GM19035 (cell line): ENCODE data around the gene SLC7A14.
"Not testable (repeated sequence)": the region's sequence is repeated elsewhere in the genome, so short reads cannot be mapped to it uniquely, and the experiment has no call there.

Experiments
- ATAC-seq: cut with Tn5 transposase; IDR thresholded peaks from one replicate; pipeline ENCODE4 v1.9.1; 2021; ENCODE audit not compliant: unreplicated experiment

The SLC7A14 gene

DNA sequence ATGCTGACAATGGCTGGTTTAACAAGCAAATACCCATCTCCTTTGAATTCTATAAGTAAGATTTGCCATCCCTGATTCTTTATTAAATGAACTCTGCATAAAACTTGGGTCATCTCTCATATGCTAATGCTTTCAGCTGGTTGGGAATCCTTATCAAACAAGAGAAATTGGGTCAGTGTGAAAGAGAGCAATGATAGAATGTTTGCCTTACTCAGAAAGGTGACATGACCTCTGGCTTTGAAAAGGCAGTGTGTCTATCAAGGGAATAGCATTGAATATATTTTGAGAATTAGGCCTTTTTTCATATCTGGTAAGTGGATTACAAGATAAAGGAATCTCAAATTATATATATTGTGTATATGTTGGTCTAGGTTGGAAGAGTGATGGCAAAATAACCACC, 8.7 kb upstream of the SLC7A14 start:
- no peak for ATAC-seq

DNA sequence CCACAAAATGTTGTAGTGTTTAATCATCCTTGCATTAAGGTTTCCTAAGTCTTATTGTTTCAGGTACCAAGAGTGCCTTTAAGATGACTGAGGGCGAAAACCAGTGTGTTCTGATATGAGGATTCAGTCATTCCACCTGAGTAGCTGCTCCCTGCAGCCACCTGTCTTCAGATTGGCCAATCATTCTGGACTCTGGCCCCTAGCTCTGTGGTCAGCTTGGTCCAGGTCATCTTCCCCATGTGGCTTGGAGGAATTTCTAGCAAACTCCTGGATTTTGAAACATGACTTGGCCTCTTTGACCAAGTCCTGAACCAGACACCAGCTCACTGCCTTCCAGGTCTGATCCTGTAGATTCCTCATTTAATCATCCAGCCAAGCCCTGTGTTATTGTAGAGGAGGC, 7.8 kb upstream of the SLC7A14 start:
- no peak for ATAC-seq

DNA sequence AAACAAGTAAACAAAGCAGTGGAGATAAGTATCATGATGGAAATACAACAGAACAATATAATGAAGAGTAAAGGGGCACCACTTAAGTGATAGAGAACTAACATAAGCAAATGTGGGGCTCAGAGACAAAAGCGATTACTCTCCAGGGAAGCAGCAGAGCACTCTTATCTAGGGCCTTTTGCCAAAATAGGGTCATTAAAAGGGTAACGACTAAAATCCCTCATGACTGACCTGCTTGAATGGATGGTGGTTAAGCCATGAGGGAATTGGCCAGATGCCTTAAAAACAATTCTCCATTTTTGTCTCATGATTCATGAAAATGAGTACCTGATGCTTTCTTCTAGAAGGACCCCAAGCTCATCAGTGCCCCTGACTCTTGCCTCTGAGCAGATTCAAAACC, 3.2 kb upstream of the SLC7A14 start:
- ATAC-seq = no peak

- ATAC-seq = no peak
Observed at GRCh38 chr3:170585008-170585936, 603 bp downstream of the SLC7A14 start.

DNA sequence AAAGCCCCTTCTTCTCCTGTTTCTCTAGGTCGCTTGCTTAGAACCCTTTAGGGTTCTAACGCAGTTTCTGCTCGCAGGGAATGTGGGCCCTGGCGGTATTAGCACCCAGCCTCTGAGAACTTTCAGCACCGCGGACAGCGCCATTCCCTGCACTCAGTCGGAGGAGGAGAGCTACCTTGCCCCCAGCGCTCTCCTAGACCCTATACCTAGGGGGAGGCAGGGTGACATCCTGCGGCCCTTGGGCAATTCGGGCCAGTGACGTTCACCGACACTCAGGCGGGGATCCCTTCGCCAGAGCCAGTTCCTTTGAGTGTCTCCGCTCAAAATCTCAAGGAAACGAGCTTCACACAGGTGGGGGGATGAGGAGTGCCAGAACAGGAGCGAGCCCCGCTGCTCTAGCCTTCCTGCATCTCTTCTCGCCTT, 1.3 kb downstream of the SLC7A14 start:
- ATAC-seq = no peak

- no peak for ATAC-seq
Observed at GRCh38 chr3:170579646-170580045, 6.2 kb downstream of the SLC7A14 start.

- ATAC-seq = peak; percentile 99
Observed at GRCh38 chr3:170572665-170573253, 13.1 kb downstream of the SLC7A14 start.

GRCh38 chr3:170567598-170567997, 18.3 kb downstream of the SLC7A14 start:
- not testable (repeated sequence) for ATAC-seq

DNA sequence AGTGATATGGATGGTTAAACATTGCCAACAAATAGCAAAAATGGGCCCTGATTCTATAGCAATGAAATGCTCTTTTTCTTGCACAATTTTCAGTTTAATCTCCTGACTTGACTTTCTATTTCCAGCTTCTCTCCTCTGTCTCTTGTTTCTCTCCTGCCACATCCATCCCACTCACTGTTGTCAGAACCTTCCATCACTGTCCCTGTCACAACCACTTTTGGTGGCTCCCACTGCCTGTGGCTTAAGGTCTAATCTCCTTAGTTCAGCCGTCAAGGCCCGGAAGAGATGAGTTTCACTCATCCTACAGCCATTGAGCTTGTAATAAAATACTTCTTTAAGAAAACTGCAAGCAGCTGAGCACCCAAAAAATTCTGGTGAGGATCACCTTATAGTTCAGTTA, 19.5 kb downstream of the SLC7A14 start:
- ATAC-seq = no peak

- no peak for ATAC-seq
Observed at GRCh38 chr3:170565495-170565894, 20.4 kb downstream of the SLC7A14 start.

- peak; percentile 48 for ATAC-seq
Observed at GRCh38 chr3:170564664-170565063, 21.2 kb downstream of the SLC7A14 start.

GRCh38 chr3:170563712-170564423, 22.0 kb downstream of the SLC7A14 start:
- ATAC-seq = peak; percentile 85

- no peak for ATAC-seq
Observed at GRCh38 chr3:170562080-170562479, 23.8 kb downstream of the SLC7A14 start.

GRCh38 chr3:170560717-170561382, 25.0 kb downstream of the SLC7A14 start:
- no peak for ATAC-seq

DNA sequence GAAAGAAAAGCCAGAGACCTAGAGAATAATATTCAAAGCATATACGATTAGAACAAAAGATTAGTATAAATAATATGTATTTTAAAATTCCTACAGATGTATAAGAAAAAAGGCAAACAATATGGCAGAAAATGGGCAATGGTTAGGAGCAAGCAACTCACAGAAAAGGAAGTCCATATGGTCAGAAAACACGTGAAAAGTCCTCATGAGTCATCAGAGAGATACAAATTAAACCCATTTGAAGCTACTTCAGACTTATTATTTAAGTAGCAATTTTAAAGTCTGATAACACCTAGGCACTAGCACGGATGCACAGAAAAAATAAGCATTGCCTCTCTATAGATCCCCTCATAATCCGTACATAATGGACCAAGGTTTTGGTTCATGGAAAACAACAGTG, 25.6 kb downstream of the SLC7A14 start:
- ATAC-seq = no peak

- ATAC-seq = no peak
Observed at GRCh38 chr3:170558427-170558826, 27.4 kb downstream of the SLC7A14 start.

- no peak for ATAC-seq
Observed at GRCh38 chr3:170555329-170555728, 30.5 kb downstream of the SLC7A14 start.

DNA sequence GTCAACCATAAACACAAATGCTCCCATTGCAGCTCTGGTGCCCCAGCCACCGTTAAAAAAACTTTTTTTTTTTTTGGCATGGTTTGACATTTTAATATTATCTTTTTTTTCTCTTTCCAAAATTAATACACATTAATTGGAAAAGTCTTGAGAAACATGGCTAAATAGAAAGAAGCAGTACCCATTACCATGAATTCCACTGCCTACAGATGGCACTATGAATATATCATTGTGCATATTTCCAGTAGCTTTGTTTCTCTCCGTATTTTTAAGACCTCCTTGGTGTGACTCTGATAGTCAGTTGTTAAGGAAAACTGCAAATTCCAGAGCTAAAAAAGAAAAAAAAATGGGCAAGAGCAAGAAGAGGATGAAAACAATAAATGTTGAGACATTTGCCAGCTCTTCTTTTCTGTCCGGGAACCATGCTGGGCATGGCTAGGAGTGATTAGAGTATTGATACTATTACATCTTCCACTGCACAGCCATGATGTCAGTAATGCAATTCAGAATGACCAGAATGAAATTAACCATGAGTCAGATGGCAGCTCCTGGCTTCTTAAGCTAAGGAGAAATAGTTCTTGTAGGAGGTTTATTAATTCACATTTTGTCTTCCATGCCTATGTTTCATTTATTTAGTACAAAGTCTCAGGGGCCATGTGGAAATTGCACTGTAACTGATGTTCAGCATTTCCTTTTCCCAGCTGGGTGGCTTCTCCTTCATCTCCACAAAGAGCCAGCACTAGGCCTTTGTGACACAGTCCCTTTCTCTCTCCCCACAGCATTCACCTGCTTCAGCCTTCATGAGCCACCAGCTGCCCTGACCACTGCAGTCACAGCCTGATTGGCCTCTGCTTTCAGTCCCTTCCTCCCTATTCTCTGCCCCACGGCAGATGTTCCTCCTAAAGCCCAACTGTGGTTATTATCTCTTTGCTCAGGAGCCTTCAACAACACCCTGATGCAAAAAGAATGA, 31.8 kb downstream of the SLC7A14 start:
- no peak for ATAC-seq

- no peak for ATAC-seq
Observed at GRCh38 chr3:170551252-170551651, 34.6 kb downstream of the SLC7A14 start.

DNA sequence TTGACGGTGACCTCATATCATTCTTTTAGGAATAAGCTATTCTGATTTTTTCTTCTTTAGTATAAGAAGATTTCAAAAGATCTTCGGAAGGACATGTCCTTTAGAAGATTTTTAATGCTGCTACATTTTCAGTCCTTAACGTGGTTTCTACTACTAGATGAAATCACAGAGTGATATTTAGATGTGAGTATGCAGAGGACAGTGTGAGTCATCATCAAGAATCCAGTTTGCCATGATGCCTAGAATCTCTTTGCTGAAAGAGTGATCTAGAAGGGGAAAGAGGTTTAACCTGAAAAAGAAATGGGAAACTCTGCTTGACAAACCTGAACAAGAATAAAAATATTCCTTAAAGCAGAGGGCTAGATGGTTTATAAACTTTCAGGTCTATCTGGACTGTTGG, 43.2 kb downstream of the SLC7A14 start:
- ATAC-seq = no peak
